GM23338 (cell line): ENCODE measurements around the gene ZNF23. TPM values are rescaled to one million over a fixed set of nuclear protein-coding genes. Genes with fewer than 3 reads are reported as not detected.
A peak's percentile ranks its signal among the peaks of the same experiment; 100 is the strongest.

Experiments
- ATAC-seq: fragments of 200-7000 bp; cut with Tn5 transposase; 3 replicates; pipeline ENCODE4 v1.9.1; 2020
- DNase-seq: peaks from one replicate; pipeline ENCODE4 v3.0.0-alpha.2; 2015; ENCODE audit warnings: low spot score
- H2AFZ ChIP-seq: fragments of 200-600 bp; sonication (generic); 2 replicates; pipeline ENCODE4 v1.8.0; 2016; ENCODE audit warnings: antibody characterized with exemption, mild to moderate bottlenecking, moderate library complexity
- H3F3A ChIP-seq: fragments of 200-600 bp; sonication (generic); replicated peaks from 2 replicates; pipeline ENCODE4 v1.8.0; 2017; ENCODE audit warnings: antibody characterized with exemption, mixed run types, low read depth
- H3K27ac ChIP-seq: fragments of 200-600 bp; sonication (generic); 2 replicates; pipeline ENCODE4 v1.6.1; 2016; ENCODE audit warnings: low read depth
- H3K27me3 ChIP-seq: fragments of 200-600 bp; sonication (generic); 2 replicates; pipeline ENCODE4 v1.8.0; 2016; ENCODE audit warnings: mild to moderate bottlenecking, mixed run types, moderate library complexity; ENCODE audit not compliant: insufficient read depth
- H3K36me3 ChIP-seq: fragments of 200-600 bp; sonication (generic); 2 replicates; pipeline ENCODE4 v1.8.0; 2016; ENCODE audit warnings: mild to moderate bottlenecking; ENCODE audit not compliant: insufficient read depth
- H3K4me1 ChIP-seq: fragments of 200-600 bp; sonication (generic); 2 replicates; pipeline ENCODE4 v1.8.0; 2016; ENCODE audit warnings: mild to moderate bottlenecking, moderate library complexity; ENCODE audit not compliant: insufficient read depth
- H3K4me2 ChIP-seq: fragments of 200-600 bp; sonication (generic); 2 replicates; pipeline ENCODE4 v1.7.1; 2017; ENCODE audit warnings: mixed run types
- H3K4me3 ChIP-seq: fragments of 200-600 bp; sonication (generic); 2 replicates; pipeline ENCODE4 v1.6.1; 2016; ENCODE audit warnings: mixed run types
- H3K79me2 ChIP-seq: fragments of 200-600 bp; sonication (generic); replicated peaks from 2 replicates; pipeline ENCODE4 v1.8.0; 2017; ENCODE audit warnings: mild to moderate bottlenecking; ENCODE audit not compliant: insufficient read depth
- H3K9me2 ChIP-seq: fragments of 200-600 bp; sonication (generic); 2 replicates; pipeline ENCODE4 v1.8.0; 2017; ENCODE audit not compliant: insufficient read depth
- H4K20me1 ChIP-seq: fragments of 200-600 bp; sonication (generic); replicated peaks from 2 replicates; pipeline ENCODE4 v1.8.0; 2017; ENCODE audit warnings: mild to moderate bottlenecking; ENCODE audit not compliant: insufficient read depth
- H3K27ac Mint-ChIP-seq: 2 replicates; pipeline ENCODE4 v1.8.0; 2020; ENCODE audit warnings: inconsistent platforms, mild to moderate bottlenecking, moderate library complexity, mixed read lengths
- H3K27me3 Mint-ChIP-seq: 3 replicates; pipeline ENCODE4 v1.8.0; 2022; ENCODE audit warnings: low read depth, mild to moderate bottlenecking, moderate library complexity, mixed read lengths, inconsistent platforms; ENCODE audit not compliant: insufficient read depth, poor library complexity
- H3K36me3 Mint-ChIP-seq: 3 replicates; pipeline ENCODE4 v1.8.0; 2021; ENCODE audit warnings: low read depth, mild to moderate bottlenecking, inconsistent platforms, moderate library complexity, mixed read lengths
- H3K4me1 Mint-ChIP-seq: 3 replicates; pipeline ENCODE4 v1.8.0; 2020; ENCODE audit warnings: mild to moderate bottlenecking, inconsistent platforms, mixed read lengths
- H3K4me3 Mint-ChIP-seq: 3 replicates; pipeline ENCODE4 v1.8.0; 2021; ENCODE audit warnings: moderate library complexity, mild to moderate bottlenecking, inconsistent platforms, mixed read lengths
- H3K9me3 Mint-ChIP-seq: 3 replicates; pipeline ENCODE4 v1.8.0; 2020; ENCODE audit warnings: moderate library complexity, mild to moderate bottlenecking, inconsistent platforms, mixed read lengths
- CREB1 ChIP-seq: fragments of 250-450 bp; sonication (Bioruptor Pico); IDR thresholded peaks from 2 replicates; pipeline ENCODE4 v1.5.0; 2020; ENCODE audit warnings: low read depth, mild to moderate bottlenecking, moderate library complexity
- CTCF ChIP-seq, 2 experiments: fragments of 200-600 bp in 1 of 2; sonication (generic) in 1 of 2; conservative IDR thresholded peaks; 2 replicates each; pipeline versions ENCODE4 v1.5.1 to v1.6.1; 2016 to 2017; ENCODE audit warnings: antibody characterized with exemption in 2 of 2, low read depth in 2 of 2, mild to moderate bottlenecking in 2 of 2, moderate library complexity in 1 of 2
- EZH2 ChIP-seq: fragments of 200-600 bp; sonication (generic); IDR thresholded peaks from one replicate; pipeline ENCODE4 v1.8.0; 2017; ENCODE audit warnings: antibody characterized with exemption, mild to moderate bottlenecking, low read depth; ENCODE audit not compliant: unreplicated experiment
- EZH2phosphoT487 ChIP-seq: fragments of 200-600 bp; sonication (generic); IDR thresholded peaks from one replicate; pipeline ENCODE4 v1.8.1; 2018; ENCODE audit warnings: antibody characterized with exemption; ENCODE audit not compliant: unreplicated experiment
- REST ChIP-seq: IDR thresholded peaks from one replicate; pipeline ENCODE4 v1.6.1; 2018; ENCODE audit warnings: antibody characterized with exemption; ENCODE audit not compliant: unreplicated experiment
- STAT1 ChIP-seq: IDR thresholded peaks from one replicate; pipeline ENCODE4 v1.6.1; 2016; ENCODE audit warnings: antibody characterized with exemption; ENCODE audit not compliant: unreplicated experiment
- ZNF114 ChIP-seq: fragments of 250-450 bp; sonication (Bioruptor Pico); IDR thresholded peaks from 2 replicates; pipeline ENCODE4 v1.5.0; 2020; ENCODE audit warnings: mild to moderate bottlenecking, moderate library complexity
- ZNF331 ChIP-seq: fragments of 250-450 bp; sonication (Bioruptor Pico); IDR thresholded peaks from 2 replicates; pipeline ENCODE4 v1.5.0; 2020; ENCODE audit warnings: low read depth, mild to moderate bottlenecking, moderate library complexity
- polyA plus RNA-seq: library from polyadenylated mRNA; unstranded; fragments of >200 nt; fragmentation: Nextera tagmentation; extraction: Ambion mirVana; gene quantifications from 2 replicates; pipeline ENCODE4 v1.2.1, GENCODE V29; 2016
- total RNA-seq: library from RNA; depleted of rRNA; stranded (reverse); fragments of >200 nt; shearing (Covaris generic); gene quantifications from 2 replicates; pipeline ENCODE4 v1.2.3, GENCODE V29; 2014

The ZNF23 gene
- total and polyA plus RNA-seq, 2 experiments from 2014 or later, result 8.4 to 8.8 TPM

GRCh38 chr16:71479420-71479819 is 17.4 kb upstream of the ZNF23 start:
- Mint-ChIP-seq H3K4me3 (no peak overlapping the region), H3K27ac (no peak overlapping the region), H3K4me1 (peaks cover 7% of the 10 kb centered on the region; the same call in 2 of the 3 replicates), H3K9me3 (no peaks in the 10 kb centered on the region), H3K27me3 (no peaks in the 10 kb centered on the region), H3K36me3 (0 out of 3 replicates have a peak, but pooled peaks cover 3% of the 10 kb centered on the region)
- Histone ChIP-seq H3K27ac (no peak overlapping the region), H3K36me3 (no peaks in the 10 kb centered on the region), H3F3A (no peaks in the 10 kb centered on the region), H3K79me2 (no peaks in the 10 kb centered on the region), H2AFZ (no peak overlapping the region), H3K9me2 (no peaks in the 10 kb centered on the region), H3K4me3 (no peak overlapping the region), H3K27me3 (no peaks in the 10 kb centered on the region), H4K20me1 (no peaks in the 10 kb centered on the region), H3K4me1 (no peaks in the 10 kb centered on the region; the same call in 1 of the 2 replicates), H3K4me2 (no peak overlapping the region)
- peak; percentile 70 to 84 for TF ChIP-seq CTCF (conservative IDR thresholded peaks at IDR 0.05; ENCODE audit: low read depth in 2 of 2)
- TF ChIP-seq EZH2, result no peak
- no peak for TF ChIP-seq ZNF114 (CRISPR knock-in tag)
- no peak for TF ChIP-seq REST
- no peak for TF ChIP-seq CREB1 (CRISPR knock-in tag)
- TF ChIP-seq STAT1, result no peak
- no peak for TF ChIP-seq EZH2phosphoT487
- DNase-seq (peak; percentile 77), ATAC-seq (peak; percentile 87)

- Histone ChIP-seq H3K27me3 (no peaks in the 10 kb centered on the region), H3K36me3 (no peaks in the 10 kb centered on the region), H3K4me2 (no peak overlapping the region), H3K79me2 (no peaks in the 10 kb centered on the region), H3K4me1 (no peaks in the 10 kb centered on the region), H2AFZ (no peak overlapping the region), H3K4me3 (no peak overlapping the region), H3F3A (no peaks in the 10 kb centered on the region), H3K27ac (no peak overlapping the region), H4K20me1 (no peaks in the 10 kb centered on the region; the same call in 1 of the 2 replicates), H3K9me2 (no peaks in the 10 kb centered on the region)
- no peak for DNase-seq
- Mint-ChIP-seq H3K27ac (no peak overlapping the region), H3K4me3 (no peak overlapping the region), H3K9me3 (no peaks in the 10 kb centered on the region), H3K27me3 (peaks cover 4% of the 10 kb centered on the region), H3K4me1 (no peaks in the 10 kb centered on the region), H3K36me3 (0 out of 3 replicates have a peak, but pooled peaks cover 3% of the 10 kb centered on the region)
- no peak for ATAC-seq
- TF ChIP-seq CTCF (conservative IDR thresholded peaks at IDR 0.05; ENCODE audit: low read depth in 2 of 2) (no peak), ZNF114 (CRISPR knock-in tag) (no peak), REST (no peak), CREB1 (CRISPR knock-in tag) (no peak), ZNF331 (CRISPR knock-in tag) (no peak), EZH2phosphoT487 (no peak), STAT1 (no peak)
These were observed 14.5 kb upstream of the ZNF23 start for GRCh38 chr16:71476457-71477124.
